ENCODE results near the gene ZNF133.

GRCh38 chr20:18323705-18324104 is 35.4 kb downstream of the ZNF133 start:
- no peak for TF ChIP-seq EZH2 (IDR thresholded peaks at IDR 0.05; ENCODE audit: low read depth)
- TF ChIP-seq CTCF (conservative IDR thresholded peaks at IDR 0.05), result no peak

Data from PC-9 (cell line).